NT2/D1 (cell line): ENCODE measurements around the gene HOXB6.

Experiments used
- DNase-seq: peaks from one replicate; pipeline ENCODE4 v3.0.0-alpha.2; 2011; ENCODE audit warnings: low read depth, low spot score
- H3K27me3 ChIP-seq: 2 replicates; pipeline ENCODE4 v1.6.0; 2011; ENCODE audit warnings: mild to moderate bottlenecking; ENCODE audit not compliant: insufficient read length, insufficient read depth
- H3K36me3 ChIP-seq: 2 replicates; pipeline ENCODE4 v1.6.1; 2011; ENCODE audit warnings: mild to moderate bottlenecking, low read length, mixed read lengths; ENCODE audit not compliant: insufficient read depth, insufficient read length
- H3K4me1 ChIP-seq: 2 replicates; pipeline ENCODE4 v1.5.1; 2011; ENCODE audit not compliant: insufficient read depth, insufficient read length
- H3K4me3 ChIP-seq: 2 replicates; pipeline ENCODE4 v1.5.1; 2011; ENCODE audit warnings: low read depth; ENCODE audit not compliant: insufficient read length
- H3K9ac ChIP-seq: 2 replicates; pipeline ENCODE4 v1.6.0; 2011; ENCODE audit warnings: low read depth; ENCODE audit not compliant: insufficient read length
- H3K9me3 ChIP-seq: 2 replicates; pipeline ENCODE4 v1.5.1; 2011; ENCODE audit warnings: mild to moderate bottlenecking, low read length; ENCODE audit not compliant: insufficient read depth
- SUZ12 ChIP-seq: IDR thresholded peaks from 2 replicates; pipeline ENCODE4 v1.6.1; 2011; ENCODE audit not compliant: insufficient read length, insufficient read depth; ENCODE audit errors: extremely low read depth
- YY1 ChIP-seq: IDR thresholded peaks from 2 replicates; pipeline ENCODE4 v1.6.1; 2011; ENCODE audit not compliant: insufficient read length, insufficient read depth
- ZNF274 ChIP-seq: IDR thresholded peaks from 2 replicates; pipeline ENCODE4 v1.6.1; 2011; ENCODE audit warnings: mild to moderate bottlenecking, low read depth, low read length

HOXB6 gene

DNA sequence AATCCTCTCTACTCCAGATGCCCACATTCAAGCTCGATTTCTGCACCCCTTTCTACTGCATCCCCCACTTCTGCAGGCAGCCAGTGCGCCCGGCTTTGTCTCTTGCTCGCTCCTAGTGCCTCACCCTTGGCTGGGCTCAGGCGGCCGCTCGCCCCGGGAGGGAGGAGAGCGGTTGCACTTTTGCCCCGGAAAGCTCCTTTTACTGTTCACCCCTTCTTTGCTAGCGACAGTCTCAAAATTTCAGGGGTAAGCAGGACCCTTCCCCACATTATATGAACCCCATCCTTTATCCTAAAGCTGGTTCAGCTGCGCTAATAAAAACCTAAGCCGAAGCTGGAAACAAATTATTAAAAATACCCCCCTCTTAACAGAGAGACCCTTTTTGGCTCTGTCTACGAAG lies 12.2 kb downstream of the HOXB6 start:
- TF ChIP-seq SUZ12 (peak; percentile 77), YY1 (no peak)
- no peaks in the 10 kb centered on the region for H3K36me3 ChIP-seq
- peaks cover 100% of the 10 kb centered on the region for H3K27me3 ChIP-seq
- no peaks in the 10 kb centered on the region for H3K9me3 ChIP-seq
- no peak overlapping the region for H3K4me3 ChIP-seq
- no peak for DNase-seq
- H3K9ac ChIP-seq: no peak overlapping the region
- peaks cover 12% of the 10 kb centered on the region for H3K4me1 ChIP-seq

GRCh38 chr17:48592057-48592514 lies 12.7 kb downstream of the HOXB6 start:
- no peak overlapping the region for H3K4me3 ChIP-seq

GRCh38 chr17:48591255-48592056 lies 13.3 kb downstream of the HOXB6 start:
- H3K9ac ChIP-seq: no peak overlapping the region
- peaks cover 9% of the 10 kb centered on the region for H3K4me1 ChIP-seq
- H3K9me3 ChIP-seq: no peaks in the 10 kb centered on the region
- H3K36me3 ChIP-seq: no peaks in the 10 kb centered on the region
- H3K27me3 ChIP-seq: peaks cover 100% of the 10 kb centered on the region
- H3K4me3 ChIP-seq: no peak overlapping the region
- no peak for DNase-seq
- TF ChIP-seq YY1 (no peak), ZNF274 (no peak), SUZ12 (no peak)

More at GRCh38 chr17:48592057-48592514, 12.7 kb downstream of the HOXB6 start:
- no peak for DNase-seq
- Histone ChIP-seq H3K36me3 (no peaks in the 10 kb centered on the region), H3K9ac (no peak overlapping the region), H3K9me3 (no peaks in the 10 kb centered on the region), H3K27me3 (peaks cover 100% of the 10 kb centered on the region), H3K4me1 (peaks cover 10% of the 10 kb centered on the region)
- no peak for TF ChIP-seq YY1
- TF ChIP-seq SUZ12: peak; percentile 58

GRCh38 chr17:48590607-48591161 lies 14.1 kb downstream of the HOXB6 start:
- H3K9ac ChIP-seq: no peak overlapping the region
- H3K4me3 ChIP-seq: no peak overlapping the region
- no peaks in the 10 kb centered on the region for H3K36me3 ChIP-seq
- no peak for TF ChIP-seq ZNF274
- no peak for TF ChIP-seq SUZ12
- TF ChIP-seq YY1: no peak
- DNase-seq: no peak
- no peaks in the 10 kb centered on the region for H3K9me3 ChIP-seq
- H3K4me1 ChIP-seq: peaks cover 11% of the 10 kb centered on the region
- H3K27me3 ChIP-seq: peaks cover 100% of the 10 kb centered on the region

DNA sequence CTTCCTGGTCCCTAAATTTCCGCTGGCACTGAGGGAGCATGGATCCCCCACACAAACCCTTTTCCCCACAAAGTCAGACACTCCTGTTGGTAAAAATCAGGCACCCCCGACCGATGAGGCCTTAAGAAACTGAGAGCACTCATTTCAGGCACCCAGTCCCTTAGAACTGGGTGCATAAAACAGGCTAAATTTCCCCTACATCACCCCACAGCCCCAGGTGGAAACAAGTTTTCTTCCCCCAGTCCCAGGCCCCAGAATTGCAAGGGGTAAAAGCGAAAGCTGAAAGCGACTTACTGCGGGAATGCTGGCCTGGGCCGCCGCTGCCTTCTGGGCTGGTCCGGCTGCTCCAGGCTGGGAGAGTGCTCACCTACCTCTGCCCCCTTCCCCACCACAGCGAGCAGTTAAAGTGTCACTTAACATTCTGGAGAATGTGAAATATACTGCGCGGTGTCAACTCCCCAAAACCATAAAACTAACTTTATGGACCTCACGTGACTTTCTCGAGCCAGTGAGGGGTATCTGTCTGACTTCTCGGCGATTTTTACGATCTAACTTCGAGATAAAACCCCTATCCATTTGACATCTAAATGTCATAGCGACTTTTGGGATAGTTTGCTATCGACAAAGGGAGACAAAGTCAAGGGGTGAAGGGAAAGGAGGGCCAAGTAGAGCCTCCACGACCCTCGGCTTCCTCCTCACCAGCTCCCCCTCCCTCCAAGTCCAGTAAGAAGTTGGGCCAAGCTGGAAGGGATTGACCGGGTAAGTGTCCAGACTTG lies 14.8 kb downstream of the HOXB6 start, which contains the start of gene HOXB3:
HOXB3 (minus strand) TSS at position 411 of the 776 bp plus-strand sequence. CDS start 37,767 bp downstream, outside the sequence.
- DNase-seq: no peak
- Histone ChIP-seq H3K27me3 (peaks cover 100% of the 10 kb centered on the region), H3K4me3 (no peak within 1 kb of the TSS)

DNA sequence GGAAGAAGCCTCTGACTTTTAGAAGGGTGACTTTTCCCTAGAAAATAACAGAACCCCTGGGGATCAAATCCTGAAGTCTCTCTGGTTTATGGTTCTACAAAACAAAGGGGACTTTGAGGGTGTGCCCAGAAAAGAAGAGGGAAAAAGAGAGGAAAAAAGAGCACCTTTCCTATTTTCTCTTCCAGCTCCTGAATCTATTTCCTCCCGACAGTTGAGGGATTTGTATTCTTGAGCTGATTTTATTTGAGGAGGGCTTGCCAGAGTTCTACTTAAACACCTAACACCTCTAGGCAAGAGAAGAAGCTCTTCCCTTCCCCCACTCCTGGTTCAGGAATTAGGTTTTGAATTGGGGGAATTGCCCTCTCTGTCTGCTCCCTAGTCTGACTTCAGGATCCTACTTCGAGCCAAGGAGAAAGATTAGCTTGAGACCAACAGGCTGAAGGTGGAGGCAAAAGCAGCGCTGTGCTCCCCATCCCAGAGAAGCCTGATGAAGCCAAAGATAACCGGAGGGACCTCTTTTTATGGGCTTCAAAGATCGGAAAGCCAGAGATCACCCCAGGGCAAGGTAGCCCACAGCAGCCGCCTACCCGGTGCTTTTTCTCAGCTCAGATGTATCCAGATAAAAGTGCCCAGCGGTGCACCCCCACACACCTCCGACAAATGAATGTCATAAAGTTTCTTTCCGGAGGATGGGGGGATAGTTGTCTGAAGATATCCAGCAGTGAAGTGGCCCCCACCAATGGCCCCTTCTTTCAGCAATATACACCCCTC lies 15.5 kb downstream of the HOXB6 start:
- Histone ChIP-seq H3K36me3 (no peaks in the 10 kb centered on the region), H3K4me1 (peaks cover 5% of the 10 kb centered on the region), H3K4me3 (no peak overlapping the region), H3K27me3 (peaks cover 100% of the 10 kb centered on the region), H3K9ac (no peak overlapping the region), H3K9me3 (no peaks in the 10 kb centered on the region)
- DNase-seq: no peak
- TF ChIP-seq YY1 (no peak), SUZ12 (peak; percentile 18), ZNF274 (no peak)

More for the DNA sequence above, 14.8 kb downstream of the HOXB6 start, which contains the start of gene HOXB3:
- H3K9ac ChIP-seq: no peak within 1 kb of the TSS
- no peaks in the 10 kb centered on the region for H3K9me3 ChIP-seq
- TF ChIP-seq SUZ12: no peak
- no peak for TF ChIP-seq ZNF274
- TF ChIP-seq YY1: no peak
- no peaks in the 10 kb centered on the region for H3K36me3 ChIP-seq
- peaks cover 11% of the 10 kb centered on the region for H3K4me1 ChIP-seq
